GM21717 (cell line): ENCODE results near the gene SP2.

ENCODE experiments used
- ATAC-seq: cut with Tn5 transposase; IDR thresholded peaks from one replicate; pipeline ENCODE4 v1.9.1; 2021; ENCODE audit warnings: mild to moderate bottlenecking, moderate library complexity; ENCODE audit not compliant: unreplicated experiment

Gene SP2

DNA sequence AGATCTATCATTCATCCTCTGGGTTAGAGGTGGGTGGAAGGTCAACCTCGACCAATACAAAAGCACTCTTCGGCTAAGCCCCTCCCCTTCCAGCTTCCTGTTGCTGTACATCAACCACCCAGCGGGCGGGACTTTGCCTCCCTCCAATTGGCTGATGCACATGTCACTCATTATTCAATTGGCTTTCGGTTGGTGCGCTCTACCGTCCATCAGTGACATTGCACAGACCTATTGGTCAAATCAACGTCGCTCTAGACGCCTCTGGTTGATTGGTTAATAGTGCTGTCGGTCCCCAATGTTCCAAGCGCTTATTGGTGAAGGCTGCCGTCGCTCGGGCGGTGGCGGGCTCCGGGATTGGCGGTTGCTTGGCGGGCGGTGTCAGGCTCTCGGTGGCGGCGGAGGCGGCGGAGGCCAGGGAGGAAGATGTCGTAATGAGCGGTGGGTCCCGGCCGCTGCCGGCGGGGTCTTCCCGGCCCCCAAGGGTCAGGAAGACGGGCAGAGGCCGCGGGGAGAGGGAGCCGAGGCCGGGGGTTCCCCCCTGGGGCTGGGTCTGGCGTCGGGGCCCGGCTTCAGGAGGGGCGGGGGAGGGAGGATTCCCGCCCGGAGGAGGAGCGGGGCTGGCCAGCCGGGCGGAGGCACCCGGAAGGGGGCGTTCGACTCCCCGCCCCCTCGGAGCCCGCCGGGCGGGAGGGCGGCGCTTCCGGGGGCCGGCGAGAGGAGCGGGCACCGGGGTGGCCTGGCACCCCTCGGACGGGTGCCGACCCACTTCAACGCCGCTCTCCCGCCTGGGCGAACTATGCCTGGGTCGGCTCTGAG is at the start of gene SP2:
Gene SP2, plus strand, starts transcription at position 381 of the 816 bp plus-strand sequence. Its CDS starts 51 bp downstream, at position 432.
- peak; percentile 85 for ATAC-seq

GRCh38 chr17:47846716-47847340 is 49.2 kb upstream of the SP2 start:
- no peak for ATAC-seq

- ATAC-seq = no peak
Observed at GRCh38 chr17:47847341-47848197, 48.5 kb upstream of the SP2 start.

DNA sequence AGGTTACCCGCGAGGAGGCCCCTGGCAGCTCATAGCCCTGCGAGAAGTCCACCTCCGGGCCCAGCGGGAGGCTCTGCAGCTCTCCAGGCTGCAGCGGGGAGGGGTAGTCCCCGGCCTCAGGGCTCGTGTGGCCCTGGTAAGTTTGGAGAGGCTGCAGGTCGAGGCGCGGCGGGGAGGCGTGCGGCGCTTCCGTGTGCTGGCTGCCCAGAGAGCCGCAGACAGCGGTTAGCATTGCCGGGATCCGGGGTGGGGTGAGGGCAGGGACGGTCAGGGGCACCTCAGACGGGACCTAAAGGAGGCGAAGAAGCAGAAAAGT is 47.9 kb upstream of the SP2 start:
- no peak for ATAC-seq

DNA sequence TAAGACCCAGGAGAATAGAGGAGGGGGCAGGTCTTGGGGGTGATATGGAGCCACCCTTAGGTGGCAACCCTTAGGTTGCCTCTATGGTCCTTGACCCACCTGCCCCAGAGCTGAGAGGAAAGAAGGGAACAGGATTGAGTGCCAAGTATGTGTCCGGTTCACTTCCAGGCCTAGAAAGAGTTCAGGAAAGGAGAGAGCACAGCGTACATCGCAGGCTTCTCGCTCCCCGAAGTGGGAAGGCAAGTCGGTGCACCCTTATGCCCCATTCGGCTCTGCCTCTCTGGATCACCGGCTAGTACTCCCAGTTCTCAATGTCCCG is 45.7 kb upstream of the SP2 start:
- ATAC-seq = no peak

DNA sequence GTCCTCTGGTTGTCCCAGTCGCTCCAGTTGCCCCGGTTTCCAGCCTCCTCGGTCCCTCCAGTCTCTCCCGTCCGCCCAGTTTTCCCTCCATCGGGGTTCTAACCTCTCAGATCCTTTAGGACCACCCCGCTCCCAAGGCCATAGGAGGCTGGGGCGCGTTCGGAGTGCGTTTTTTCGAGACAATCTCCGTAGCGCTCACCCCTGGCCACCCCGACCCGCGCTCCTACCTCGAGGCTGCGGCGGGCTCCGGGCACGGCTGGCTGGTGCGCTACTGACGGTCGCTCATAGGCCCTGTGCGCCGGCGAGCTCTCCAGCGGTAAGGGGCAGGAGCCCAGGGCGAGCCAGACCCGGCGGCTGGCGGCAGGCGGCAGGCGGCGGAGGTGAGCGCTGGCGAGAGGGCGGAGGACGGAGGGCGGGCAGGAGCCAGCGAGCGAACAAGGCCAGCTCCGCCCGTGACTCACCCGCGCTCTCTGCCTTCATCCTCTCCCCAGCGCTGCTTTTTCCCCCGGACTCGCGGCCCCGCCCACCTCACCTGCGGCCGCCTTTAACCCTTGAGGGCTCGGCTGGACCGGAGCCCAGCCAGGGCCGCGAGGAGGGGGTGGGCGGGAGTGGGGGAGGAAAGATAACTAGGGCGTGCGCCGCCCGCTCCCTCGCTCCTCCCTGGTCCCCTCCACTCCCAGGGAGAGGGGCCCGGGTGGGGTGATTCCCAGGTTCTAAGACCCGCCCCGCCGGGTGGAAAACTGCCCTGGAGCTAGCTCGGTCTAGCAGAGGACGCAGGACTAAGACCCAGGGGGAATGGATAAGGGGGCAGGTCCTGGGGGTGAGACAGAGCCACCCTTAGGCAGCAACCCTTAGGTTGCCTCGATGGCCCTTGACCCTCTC is 45.1 kb upstream of the SP2 start, which contains the start of gene SP6:
Gene SP6, minus strand, starts transcription at position 472 of the 882 bp plus-strand sequence. CDS start 2,734 bp downstream, outside the sequence.
- ATAC-seq = no peak

GRCh38 chr17:47851764-47852112 is 44.3 kb upstream of the SP2 start:
- no peak for ATAC-seq

DNA sequence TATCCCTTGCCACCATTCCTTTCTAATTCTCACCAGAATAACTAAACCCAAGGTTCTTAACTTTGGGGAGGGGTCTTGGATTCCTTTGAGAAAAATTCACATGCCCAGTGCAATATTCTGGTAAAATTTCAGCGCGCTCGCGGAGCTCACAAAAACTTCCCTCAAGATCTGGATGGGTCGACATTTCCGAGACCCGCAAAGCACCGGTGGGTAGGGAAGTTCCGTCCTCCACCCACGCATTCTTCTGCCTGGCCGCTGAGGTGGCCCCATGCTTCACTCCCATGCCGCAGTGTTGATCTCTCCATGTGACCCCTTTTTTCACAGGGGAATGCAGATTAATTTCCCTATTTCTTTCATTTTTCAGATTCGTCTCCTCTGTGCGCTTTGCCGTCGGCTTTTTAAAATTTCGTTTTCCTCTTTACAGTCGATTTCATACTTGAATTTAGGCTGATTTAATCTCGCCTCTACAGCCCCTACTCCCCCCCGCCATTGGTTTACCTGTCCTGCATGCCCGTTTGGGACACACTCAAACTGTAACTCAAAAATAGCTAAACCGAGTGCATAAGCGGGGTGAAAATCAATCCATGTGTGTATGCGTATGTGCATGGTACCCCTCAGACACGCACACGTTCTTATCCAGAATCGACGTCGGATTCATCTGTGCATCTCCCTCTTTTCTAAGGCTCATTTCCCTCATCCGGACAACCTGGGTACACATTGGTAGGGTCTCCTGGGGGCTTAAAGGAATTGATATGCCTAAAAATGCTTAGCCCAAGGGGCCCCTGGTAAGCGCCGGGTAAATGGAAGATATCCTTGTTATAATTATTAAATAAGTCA is 43.7 kb upstream of the SP2 start:
- ATAC-seq = no peak

GRCh38 chr17:47853616-47854015 is 42.4 kb upstream of the SP2 start:
- ATAC-seq = no peak

DNA sequence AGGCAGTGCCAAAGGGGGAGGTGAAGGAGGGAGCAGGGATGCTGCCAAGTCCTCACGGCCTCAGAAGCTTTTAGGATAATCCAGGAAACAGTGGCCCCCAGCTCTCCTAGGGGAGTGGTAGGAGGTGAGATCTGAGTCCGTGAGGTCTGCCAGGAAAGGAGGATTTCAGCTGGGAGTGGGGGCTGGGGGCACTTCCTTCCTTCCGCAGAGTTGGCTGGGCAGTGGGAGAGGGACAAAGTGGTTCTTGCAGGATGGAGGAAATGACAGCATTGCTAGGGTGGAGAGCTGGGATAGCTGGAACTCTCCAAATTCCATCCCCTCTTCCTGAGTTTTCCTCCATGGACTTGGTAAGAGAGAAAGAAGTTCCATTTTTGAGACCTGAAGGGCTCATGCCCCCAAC is 40.3 kb upstream of the SP2 start:
- no peak for ATAC-seq

GRCh38 chr17:47856830-47857229 is 39.2 kb upstream of the SP2 start:
- no peak for ATAC-seq

DNA sequence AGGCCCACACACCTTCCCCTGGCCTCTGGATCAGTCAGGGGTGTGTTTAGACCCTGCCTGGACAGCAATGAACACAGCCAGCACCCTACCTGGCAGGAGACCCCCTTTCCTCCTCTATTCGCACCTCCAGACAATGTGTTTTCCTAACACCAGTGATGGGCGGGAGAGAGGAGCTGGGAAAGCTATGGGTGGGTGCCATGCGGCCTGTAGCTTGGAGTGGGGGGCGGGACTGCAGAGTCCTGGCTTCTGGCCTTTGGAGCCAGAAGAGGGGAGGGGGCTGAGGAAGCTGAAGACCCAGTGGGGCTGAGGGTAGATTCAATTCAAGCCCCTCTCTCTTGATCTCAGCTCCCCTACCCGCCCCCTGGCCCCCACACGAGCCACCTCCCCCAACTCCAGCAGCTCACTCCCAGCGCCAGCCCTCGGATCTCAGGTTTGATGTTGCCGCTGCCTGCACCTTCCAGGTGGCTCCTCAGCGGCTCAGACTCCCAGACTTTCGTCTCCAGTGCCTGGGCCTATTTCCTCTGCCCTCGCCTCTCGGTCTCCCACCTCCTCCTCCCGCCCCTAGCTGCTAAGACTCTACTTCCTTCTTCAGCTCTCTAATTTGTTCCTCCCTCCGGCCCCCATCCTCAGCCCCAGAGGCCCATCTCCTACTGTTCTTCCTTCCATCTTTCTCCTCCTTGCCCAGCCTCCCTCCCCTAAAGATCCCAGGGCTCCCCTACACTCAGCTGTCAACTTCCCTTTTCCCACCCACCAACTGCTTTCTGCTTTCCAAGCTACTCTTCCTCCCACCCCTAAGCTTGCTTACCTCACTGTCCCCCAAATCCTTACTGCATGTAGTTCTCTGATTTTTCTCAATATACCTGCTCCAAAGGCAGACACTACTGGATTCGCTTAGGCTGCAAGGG is 38.2 kb upstream of the SP2 start:
- ATAC-seq = no peak

GRCh38 chr17:47860386-47860785 is 35.6 kb upstream of the SP2 start:
- no peak for ATAC-seq

DNA sequence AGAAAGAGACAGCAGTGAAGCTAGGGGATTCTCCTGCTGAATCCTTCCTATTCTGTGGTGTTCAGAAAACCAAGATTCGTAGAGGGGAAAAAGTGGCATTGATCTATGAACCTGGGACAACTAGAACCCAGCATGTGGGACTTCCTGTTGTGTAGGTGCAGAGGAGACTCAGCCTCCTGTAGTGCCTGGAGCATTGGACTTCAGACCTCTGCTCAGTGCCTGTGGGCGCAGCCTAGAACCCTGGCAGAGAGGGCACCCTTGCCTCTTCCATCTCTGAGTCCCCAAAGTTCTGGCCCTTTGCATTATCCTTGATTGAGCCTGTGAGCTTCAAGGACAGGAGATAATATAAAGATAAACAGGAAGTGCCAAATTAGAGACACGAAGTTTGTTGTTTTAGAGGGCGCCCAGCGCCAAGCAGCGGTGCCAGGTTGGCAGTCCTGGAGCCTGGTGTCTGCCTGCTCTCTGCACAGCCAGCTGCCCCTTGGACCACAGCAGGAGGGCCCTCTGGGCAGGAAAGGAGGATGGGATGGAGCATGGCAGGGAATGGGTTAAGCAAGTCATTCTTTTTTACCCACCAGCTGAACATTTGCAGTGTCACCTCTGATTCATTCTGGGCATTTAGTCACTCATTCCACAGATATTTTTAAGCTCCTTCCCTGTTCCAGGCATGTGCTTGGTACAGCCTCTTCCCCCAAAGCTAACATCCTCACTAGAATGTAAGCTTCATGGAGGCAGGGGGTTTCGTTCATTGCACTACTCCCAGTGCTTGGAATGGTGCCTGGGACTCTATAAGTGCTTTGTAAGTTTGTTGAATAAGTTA is 33.2 kb upstream of the SP2 start:
- ATAC-seq = no peak

- no peak for ATAC-seq
Observed at GRCh38 chr17:47864791-47865216, 31.2 kb upstream of the SP2 start.

- no peak for ATAC-seq
Observed at GRCh38 chr17:47866941-47867340, 29.1 kb upstream of the SP2 start.

GRCh38 chr17:47867813-47868533 is 28.1 kb upstream of the SP2 start:
- ATAC-seq = no peak
